Measurements from ENCODE around the gene KCNMB4. TPM values are rescaled to one million over a fixed set of nuclear protein-coding genes. Genes with fewer than 3 reads are reported as not detected.
"Not testable (repeated sequence)": the region's sequence is repeated elsewhere in the genome, so short reads cannot be mapped to it uniquely, and the experiment has no call there.

The KCNMB4 gene
- total RNA-seq, 1 donor, result 7.3 TPM

DNA sequence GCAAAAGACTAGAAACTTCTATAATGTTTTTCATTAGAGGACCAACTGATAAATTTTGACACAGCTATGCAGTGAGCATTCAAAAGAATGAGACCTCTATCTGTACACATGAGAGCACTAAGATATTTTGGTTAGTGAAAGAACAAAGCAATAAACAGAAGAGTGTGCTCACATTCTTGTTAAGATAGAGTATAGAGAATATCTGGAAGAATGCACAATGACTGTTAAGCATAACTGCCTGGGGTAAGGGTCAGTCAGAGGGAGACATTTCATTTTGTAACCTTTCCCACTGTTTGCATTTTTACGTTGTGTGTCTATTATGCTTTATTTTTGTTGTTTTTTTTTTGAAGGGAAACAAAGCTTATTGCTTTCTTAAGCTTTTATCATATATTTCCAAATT, 20.7 kb downstream of the KCNMB4 start:
- TF ChIP-seq CTCF (IDR thresholded peaks at IDR 0.05; ENCODE audit: insufficient read depth, low read depth, low read length), result no peak
- no peak overlapping the region for H3K4me3 ChIP-seq (ENCODE audit: low read depth, low read length)
- peak; percentile 77 for DNase-seq (ENCODE audit: low read depth)

- TF ChIP-seq CTCF (IDR thresholded peaks at IDR 0.05; ENCODE audit: insufficient read depth, low read depth, low read length), result no peak
- no peak overlapping the region for H3K4me3 ChIP-seq (ENCODE audit: low read depth, low read length)
- DNase-seq (ENCODE audit: low read depth), result no peak
These were observed 23.6 kb downstream of the KCNMB4 start for GRCh38 chr12:70389678-70390077.

DNA sequence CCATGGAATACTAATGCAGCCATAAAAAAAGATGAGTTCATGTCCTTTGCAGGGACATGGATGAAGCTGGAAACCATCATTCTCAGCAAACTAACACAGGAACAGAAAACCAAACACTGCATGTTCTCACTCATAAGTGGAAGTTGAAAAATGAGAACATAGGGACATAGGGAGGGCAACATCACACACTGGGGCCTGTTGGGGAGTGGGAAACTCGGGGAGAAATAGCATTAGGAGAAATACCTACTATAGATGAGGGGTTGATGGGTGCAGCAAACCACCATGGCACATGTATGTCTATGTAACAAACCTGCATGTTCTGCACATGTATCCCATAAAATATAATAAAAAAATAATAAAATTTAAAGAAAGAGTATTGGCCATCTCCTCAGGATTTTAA, 26.5 kb downstream of the KCNMB4 start:
- H3K4me3 ChIP-seq (ENCODE audit: low read depth, low read length); DNase-seq (ENCODE audit: low read depth): not testable (repeated sequence)

DNA sequence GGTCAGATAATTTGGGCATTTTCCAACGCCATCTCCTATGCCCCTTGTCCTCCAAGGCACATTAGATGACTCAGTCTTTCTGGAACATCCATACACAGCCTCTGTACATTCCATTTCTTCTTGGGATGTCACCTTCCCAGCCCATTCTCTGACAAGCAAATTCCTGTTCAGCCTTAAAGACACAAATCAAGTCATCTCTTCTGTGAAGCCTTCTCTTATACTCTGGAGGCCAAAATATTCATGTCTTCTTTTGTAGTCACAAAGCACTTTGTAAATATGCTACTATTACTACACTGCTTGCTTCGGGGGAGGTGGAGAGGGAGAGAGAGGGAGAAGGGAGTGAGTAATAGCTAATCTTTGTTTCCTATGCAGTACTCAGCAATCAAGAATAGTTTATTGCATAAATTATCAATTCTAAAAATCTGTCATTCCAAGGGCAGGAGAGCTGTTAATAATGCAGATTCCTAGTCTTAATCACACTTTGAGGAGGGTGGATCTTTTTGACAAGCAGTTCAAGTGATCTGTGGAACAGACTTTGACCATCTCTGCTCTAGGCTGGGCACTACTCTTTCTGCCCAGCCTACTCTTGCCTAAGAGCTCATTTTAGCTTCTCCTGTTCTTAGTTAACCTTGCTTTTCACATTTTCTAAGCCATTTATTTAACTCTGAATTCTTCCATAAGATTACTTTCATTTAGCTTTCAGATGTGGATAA, 27.9 kb downstream of the KCNMB4 start:
- no peak for TF ChIP-seq CTCF (IDR thresholded peaks at IDR 0.05; ENCODE audit: insufficient read depth, low read depth, low read length)
- no peak overlapping the region for H3K4me3 ChIP-seq (ENCODE audit: low read depth, low read length)

GRCh38 chr12:70398002-70398401, 31.9 kb downstream of the KCNMB4 start:
- no peak for TF ChIP-seq CTCF (IDR thresholded peaks at IDR 0.05; ENCODE audit: insufficient read depth, low read depth, low read length)
- no peak overlapping the region for H3K4me3 ChIP-seq (ENCODE audit: low read depth, low read length)
- DNase-seq (ENCODE audit: low read depth), result no peak

More for the DNA sequence above, 27.9 kb downstream of the KCNMB4 start:
- DNase-seq (ENCODE audit: low read depth), result peak; percentile 49

DNA sequence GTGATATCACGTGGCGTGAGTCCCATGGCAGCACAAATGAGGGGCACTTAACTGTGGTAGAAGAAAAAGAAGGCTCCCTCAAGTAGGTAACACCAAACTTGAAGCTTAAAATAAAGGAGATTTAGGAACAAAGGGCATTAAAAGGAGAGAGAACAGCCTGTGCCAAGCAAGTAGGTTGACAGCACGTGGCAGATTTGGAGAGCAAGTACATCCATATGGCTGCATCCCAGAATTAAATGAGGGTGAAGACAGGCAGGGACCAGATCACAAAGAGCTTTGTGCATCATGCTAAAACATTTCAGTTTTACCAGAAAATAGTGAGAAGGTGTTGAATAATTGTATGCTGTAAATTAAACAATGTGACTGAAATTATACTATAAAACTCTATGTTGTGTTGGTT, 32.8 kb downstream of the KCNMB4 start:
- no peak for TF ChIP-seq CTCF (IDR thresholded peaks at IDR 0.05; ENCODE audit: insufficient read depth, low read depth, low read length)
- no peak for DNase-seq (ENCODE audit: low read depth)
- H3K4me3 ChIP-seq (ENCODE audit: low read depth, low read length), result no peak overlapping the region

- TF ChIP-seq CTCF (IDR thresholded peaks at IDR 0.05; ENCODE audit: insufficient read depth, low read depth, low read length), result no peak
- DNase-seq (ENCODE audit: low read depth), result no peak
- no peak overlapping the region for H3K4me3 ChIP-seq (ENCODE audit: low read depth, low read length)
These were observed 33.2 kb downstream of the KCNMB4 start for GRCh38 chr12:70399311-70399710.

Measured in fibroblast of villous mesenchyme (primary cell).